Renal cortex interstitium (tissue), 11 donors: Measurements from ENCODE around the gene ZNF433. TPM values are rescaled to one million over a fixed set of nuclear protein-coding genes. Genes with fewer than 3 reads are reported as not detected.
"Not testable (repeated sequence)": the region's sequence is repeated elsewhere in the genome, so short reads cannot be mapped to it uniquely, and the experiment has no call there.

Experiments used
- DNase-seq, 11 donors: peaks; one replicate each; pipeline ENCODE4 v3.0.0-alpha.2; 2013; ENCODE audit warnings: low read depth in 9 of 11, low spot score in 4 of 11; ENCODE audit errors: extremely low read depth in 1 of 11
- polyA plus RNA-seq, 3 donors: library from polyadenylated mRNA; unstranded; fragments of 120-200 nt; gene quantifications; one replicate each; pipeline ENCODE4 v1.2.1, GENCODE V29; 2013; ENCODE audit not compliant: insufficient read length in 3 of 3

The ZNF433 gene
- polyA plus RNA-seq, 3 donors: 14.3 to 21.8 (median 17.9) TPM

DNA sequence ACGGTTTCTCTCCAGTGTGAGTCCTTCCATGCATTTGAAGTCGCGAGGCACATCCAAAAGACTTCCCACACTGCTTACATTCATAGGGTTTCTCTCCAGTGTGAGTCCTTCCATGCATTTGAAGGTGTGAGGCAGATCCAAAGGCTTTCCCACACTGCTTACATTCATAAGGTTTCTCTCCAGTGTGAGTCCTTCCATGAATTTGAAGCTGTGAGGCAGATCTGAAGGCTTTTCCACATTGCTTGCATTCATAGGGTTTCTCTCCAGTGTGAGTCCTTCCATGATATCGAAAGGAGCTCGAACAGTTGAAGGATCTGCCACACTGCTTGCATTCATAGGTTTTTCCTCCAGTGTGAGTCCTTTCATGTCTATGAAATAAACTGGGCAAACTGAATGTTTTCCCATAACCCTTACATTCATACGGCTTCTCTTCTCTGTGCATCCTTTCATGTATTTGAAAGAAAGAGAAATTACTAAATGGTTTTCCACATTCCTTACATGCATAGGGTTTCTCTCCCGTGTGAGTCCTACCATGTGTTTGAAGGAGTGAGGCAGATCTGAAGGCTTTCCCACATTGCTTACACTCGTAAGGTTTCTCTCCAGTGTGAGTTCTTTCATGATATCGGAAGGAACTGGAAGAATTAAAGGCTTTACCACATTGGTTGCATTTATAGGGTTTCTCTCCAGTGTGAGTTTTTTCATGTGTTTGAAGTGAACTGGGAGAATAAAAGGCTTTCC lies 20.3 kb downstream of the ZNF433 start:
- no peak for DNase-seq

- DNase-seq: no peak
Measured at GRCh38 chr19:12000152-12000981, 35.1 kb downstream of the ZNF433 start.

DNA sequence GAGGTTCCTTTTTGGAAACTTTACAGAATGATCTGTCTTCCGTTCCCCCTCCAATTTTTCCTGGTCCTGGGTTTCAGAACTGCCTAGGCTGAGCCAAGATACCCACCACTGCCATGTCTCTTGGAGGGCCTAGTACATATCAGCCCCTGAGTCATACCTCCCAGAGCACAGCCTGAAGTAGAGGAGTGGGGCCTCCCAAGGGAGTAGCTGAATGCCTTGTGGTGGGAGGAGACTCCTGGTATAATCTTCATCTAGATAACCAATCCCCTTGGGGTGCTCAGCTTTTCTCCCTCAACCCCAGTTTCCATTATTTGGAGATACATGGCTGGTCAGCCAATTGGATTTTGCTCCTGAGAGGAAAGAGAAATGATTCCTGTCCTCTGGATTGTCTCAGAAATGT lies 40.3 kb downstream of the ZNF433 start:
- no peak for DNase-seq

GRCh38 chr19:11991921-11992320 lies 43.6 kb downstream of the ZNF433 start:
- not testable (repeated sequence) for DNase-seq

- no peak for DNase-seq
Measured at GRCh38 chr19:11989112-11989456, 46.4 kb downstream of the ZNF433 start.

DNA sequence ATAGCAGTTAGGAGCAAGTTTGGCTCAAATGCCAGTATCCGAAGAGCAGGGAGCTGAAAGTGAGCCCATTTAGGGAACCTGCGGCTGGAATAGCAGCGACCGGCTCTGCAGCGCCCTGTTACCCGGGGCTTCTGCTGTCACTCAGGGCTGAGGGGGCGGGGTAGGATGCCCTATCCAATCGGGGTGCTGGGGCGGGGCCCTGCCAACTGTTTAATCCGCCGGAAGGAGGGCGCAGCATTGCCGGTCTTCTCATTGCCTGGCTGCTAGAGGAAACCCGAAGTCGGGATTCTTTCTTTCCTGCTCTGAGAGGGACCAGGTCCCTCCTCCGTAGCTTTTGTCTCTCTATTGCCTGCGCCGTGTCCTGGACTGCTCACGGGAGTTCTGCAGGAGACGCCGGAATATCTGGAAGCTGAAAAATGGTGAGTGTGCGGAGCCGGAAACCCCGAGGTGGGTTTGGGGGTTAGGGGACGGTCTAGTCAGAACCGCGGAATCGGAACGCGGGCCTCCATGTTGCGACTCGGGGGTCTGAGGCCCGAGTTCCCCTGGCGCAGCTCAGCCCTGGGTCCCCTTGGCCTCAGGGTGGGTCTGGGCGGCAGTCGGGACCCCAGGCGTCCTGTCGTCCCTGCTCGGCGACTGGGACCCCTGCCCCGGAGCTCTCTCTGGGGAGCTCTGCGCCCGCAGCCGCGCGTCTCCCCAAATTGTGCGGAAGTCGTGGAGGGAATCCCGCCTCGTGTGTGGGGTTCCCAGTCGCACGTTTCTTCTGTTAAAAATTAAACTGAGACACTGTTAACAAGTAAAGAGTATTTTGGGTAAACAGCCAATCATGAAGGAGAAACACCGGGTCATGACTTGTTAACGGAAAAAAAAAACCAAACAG lies 47.8 kb downstream of the ZNF433 start:
- DNase-seq: peak; percentile 79 to 93 (median 89)

DNA sequence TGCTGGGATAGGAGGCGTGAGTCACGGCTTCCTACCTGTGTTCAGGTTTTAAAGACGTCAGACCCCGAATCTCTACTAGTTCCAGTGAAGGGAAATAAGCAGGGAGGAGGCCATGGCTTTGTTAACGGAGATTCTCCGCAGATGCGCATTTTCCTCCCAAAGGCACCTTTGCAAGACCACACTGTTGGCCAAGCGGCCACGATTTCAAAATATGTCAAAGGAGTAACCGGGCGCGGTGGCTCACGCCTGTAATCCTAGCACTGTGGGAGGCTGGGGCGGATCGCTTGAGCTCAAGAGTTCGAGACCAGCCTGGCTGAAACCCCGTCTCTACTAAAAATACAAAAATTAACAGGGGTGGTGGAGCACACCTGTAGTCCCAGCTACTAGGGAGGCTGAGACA lies 48.7 kb downstream of the ZNF433 start:
- DNase-seq: no peak

DNA sequence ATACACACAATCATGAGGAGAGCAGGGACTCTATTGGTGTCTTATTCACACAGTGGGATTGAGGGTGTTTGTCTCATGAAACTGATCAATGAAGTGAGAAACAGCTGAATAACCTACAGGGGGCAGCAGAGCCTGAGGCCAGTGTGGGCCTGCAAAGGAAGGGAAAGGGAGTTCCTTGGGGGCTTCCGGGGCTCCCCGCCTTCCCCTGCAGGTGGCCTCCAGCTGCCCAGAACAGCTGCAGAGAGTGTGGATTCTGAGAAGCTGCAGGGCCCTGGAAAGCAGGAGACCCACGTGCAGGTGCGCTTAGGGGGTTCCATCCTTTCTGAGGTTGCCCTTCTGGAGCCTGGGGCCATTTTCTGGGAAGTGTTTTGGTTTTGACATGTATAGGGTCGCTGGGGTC lies 50.5 kb downstream of the ZNF433 start:
- no peak for DNase-seq

GRCh38 chr19:11982526-11982925 lies 53.0 kb downstream of the ZNF433 start:
- DNase-seq: no peak

DNA sequence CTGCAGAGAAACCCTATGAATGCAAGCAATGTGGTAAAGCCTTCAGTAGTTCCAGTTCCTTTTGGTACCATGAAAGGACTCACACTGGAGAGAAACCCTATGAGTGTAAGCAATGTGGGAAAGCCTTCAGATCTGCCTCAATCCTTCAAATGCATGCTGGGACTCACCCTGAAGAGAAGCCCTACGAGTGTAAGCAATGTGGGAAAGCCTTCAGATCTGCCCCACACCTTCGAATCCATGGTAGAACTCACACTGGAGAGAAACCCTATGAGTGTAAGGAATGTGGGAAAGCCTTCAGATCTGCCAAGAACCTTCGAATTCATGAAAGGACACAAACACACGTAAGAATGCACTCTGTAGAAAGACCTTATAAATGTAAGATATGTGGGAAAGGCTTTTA lies 56.0 kb downstream of the ZNF433 start:
- no peak for DNase-seq

DNA sequence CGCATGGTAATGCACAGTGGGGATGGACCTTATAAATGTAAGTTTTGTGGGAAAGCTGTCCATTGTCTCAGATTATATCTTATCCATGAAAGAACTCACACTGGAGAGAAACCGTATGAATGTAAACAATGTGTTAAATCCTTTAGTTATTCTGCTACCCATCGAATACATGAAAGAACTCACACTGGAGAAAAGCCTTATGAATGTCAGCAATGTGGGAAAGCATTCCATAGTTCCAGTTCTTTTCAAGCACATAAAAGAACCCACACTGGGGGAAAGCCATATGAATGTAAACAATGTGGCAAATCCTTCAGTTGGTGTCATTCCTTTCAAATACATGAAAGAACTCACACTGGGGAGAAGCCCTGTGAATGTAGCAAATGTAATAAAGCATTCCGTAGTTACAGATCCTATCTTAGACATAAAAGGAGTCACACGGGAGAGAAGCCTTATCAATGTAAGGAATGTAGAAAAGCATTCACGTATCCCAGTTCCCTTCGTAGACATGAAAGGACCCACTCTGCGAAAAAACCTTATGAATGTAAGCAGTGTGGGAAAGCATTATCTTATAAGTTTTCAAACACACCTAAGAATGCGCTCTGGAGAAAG lies 56.9 kb downstream of the ZNF433 start:
- no peak for DNase-seq

GRCh38 chr19:11973019-11973810 lies 62.3 kb downstream of the ZNF433 start:
- no peak for DNase-seq

- DNase-seq: no peak
Measured at GRCh38 chr19:11971041-11971440, 64.4 kb downstream of the ZNF433 start.

GRCh38 chr19:11970174-11970573 lies 65.3 kb downstream of the ZNF433 start:
- DNase-seq: no peak

GRCh38 chr19:11964858-11965645 lies 70.4 kb downstream of the ZNF433 start, which contains the start of gene ZNF763:
TSS of gene ZNF763 (plus strand) at chr19:11965040. CDS start at chr19:11965209, 169 bp downstream.
- peak; percentile 72 to 93 (median 90) for DNase-seq
